Loucy (cell line): Measurements from ENCODE around the gene RFNG.

ENCODE experiments used
- EZH2phosphoT487 ChIP-seq: fragments of 200-600 bp; IDR thresholded peaks from 2 replicates; pipeline ENCODE4 v1.6.1; 2018; ENCODE audit warnings: antibody characterized with exemption, mild to moderate bottlenecking, moderate library complexity, borderline replicate concordance
- TF ChIP-seq, protein P1 (sequence below): fragments of 200-600 bp; sonication (generic); conservative IDR thresholded peaks from 2 replicates; pipeline ENCODE4 v1.5.1; 2014; ENCODE audit warnings: mild to moderate bottlenecking, antibody characterized with exemption, low read length

- TF ChIP-seq, protein P1, sequence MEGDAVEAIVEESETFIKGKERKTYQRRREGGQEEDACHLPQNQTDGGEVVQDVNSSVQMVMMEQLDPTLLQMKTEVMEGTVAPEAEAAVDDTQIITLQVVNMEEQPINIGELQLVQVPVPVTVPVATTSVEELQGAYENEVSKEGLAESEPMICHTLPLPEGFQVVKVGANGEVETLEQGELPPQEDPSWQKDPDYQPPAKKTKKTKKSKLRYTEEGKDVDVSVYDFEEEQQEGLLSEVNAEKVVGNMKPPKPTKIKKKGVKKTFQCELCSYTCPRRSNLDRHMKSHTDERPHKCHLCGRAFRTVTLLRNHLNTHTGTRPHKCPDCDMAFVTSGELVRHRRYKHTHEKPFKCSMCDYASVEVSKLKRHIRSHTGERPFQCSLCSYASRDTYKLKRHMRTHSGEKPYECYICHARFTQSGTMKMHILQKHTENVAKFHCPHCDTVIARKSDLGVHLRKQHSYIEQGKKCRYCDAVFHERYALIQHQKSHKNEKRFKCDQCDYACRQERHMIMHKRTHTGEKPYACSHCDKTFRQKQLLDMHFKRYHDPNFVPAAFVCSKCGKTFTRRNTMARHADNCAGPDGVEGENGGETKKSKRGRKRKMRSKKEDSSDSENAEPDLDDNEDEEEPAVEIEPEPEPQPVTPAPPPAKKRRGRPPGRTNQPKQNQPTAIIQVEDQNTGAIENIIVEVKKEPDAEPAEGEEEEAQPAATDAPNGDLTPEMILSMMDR, result no peak
- no peak for TF ChIP-seq EZH2phosphoT487
Measured at GRCh38 chr17:82014971-82015310, 36.7 kb downstream of the RFNG start.
